ENCODE measurements around the gene ZNF668.
A peak's percentile ranks its signal among the peaks of the same experiment; 100 is the strongest.
"Not testable (repeated sequence)": the region's sequence is repeated elsewhere in the genome, so short reads cannot be mapped to it uniquely, and the experiment has no call there.

ZNF668 gene

GRCh38 chr16:31050280-31051030, 23.6 kb downstream of the ZNF668 start:
- DNase-seq = no peak

DNA sequence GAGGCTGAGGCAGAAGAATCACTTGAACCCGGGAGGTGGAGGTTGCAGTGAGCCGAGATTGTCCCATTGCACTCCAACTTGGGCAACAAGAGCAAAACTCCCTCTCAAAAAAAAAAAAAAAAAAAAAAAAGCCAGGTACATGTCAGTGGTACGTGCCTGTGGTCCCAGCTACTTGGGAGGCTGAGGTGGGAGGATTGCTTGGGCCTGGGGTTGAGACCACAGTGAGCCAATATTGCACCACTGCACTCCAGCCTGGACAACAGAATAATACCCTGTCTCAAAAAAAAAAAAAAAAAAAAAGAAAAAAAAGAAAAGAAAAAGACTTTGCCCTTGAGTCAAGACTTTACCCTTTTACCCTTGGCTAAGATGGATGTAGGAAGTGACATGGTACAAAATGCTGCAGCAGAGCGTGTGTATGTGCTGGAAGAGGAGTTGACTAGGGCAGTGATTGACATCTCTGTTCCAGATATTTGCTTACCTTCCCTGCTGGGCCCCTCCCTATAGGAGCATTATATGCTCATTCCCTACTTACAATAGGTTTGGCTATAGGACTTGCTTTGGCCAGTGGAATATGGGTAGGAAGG, 30.1 kb downstream of the ZNF668 start:
- no peak for DNase-seq

GRCh38 chr16:31043352-31043751, 30.7 kb downstream of the ZNF668 start:
- DNase-seq = no peak

DNA sequence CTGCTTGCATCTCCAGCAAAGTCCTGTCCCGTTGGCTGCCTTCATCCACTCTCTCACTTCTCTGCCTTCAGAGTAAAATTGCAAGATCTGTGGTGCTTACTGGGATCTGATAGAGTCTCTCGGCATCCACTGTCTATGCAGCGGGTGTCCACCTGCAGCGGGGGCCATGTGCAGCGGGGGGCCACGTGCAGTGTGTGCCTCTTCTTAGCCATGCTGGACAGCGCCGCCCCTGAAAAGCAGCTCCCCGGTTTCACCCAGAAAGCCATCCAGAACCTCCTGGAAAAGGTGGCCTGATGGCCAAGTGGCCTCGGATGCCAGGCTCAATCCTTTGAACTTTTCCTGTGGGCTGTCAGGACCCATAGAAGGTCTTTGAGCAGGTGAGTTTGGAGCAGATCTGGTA, 31.2 kb downstream of the ZNF668 start:
- DNase-seq = no peak

- no peak for DNase-seq
These were observed 35.0 kb downstream of the ZNF668 start for GRCh38 chr16:31038993-31039392.

DNA sequence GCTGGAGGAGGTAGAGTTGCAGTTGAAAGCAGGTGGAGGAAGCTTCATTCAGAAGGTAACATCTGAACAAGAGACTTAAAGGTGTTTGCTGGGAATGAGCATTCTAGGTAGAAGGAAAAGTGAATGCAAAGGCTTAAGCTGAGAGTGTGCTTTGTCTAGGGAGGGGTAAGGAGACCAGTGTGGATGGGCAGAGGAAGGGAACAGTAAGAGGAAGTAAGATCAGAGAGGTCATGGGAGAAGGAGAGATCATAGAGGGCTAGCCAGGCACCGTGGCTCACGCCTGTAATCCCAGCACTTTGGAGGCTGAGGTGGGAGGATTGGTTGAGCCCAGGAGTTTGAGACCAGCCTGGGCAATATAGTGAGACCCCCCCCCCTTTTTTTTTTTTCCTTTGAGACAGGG, 37.3 kb downstream of the ZNF668 start:
- no peak for DNase-seq

GRCh38 chr16:31033709-31034492, 40.1 kb downstream of the ZNF668 start:
- peak; percentile 42 for DNase-seq

DNA sequence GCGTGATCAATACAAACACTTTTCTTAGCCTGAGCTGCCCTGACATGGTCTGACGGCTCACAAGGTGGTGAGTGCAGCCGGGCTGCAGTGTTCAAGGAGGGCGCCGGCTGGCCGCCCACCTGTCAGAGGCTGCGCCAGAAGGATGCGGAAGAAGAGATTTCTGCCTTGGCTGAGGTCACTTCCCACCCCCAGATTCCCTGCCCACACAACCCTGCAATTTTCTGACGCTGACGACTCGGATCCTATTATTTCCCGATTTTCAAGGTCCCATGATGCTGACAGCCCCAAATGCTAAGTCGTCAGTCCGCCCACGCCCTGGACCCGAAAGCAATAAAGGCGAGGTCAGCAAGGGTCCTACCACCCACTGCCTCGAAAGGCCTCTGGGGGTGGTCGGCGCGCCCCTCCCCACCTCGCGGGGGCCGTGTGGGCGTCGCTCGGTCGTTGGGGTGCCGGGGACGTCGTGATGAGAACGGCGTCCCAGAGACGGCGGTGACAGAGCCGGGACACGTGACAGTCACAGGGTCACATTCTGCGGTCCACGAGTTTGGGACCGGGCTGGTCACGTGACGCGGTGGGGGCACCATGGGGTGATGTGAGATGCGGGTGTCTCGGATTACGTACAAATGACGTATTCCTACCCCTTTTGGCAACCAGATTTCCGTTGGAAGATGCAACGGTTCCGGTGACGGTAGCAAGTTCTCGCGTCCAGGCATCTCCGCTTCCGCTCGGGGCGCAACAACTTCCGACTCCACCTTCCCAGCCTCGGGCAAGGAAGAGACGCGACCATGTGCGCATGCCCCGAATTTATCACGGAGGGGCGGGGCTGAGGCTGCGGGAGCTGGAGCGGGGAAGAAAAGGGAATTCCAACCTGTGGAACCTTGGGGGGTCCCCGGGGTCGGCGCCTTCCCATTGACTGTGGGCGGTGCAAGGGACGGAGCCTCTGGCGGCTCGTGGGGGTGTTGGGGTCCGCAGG, 41.0 kb downstream of the ZNF668 start, which contains the start of gene STX4:
Gene STX4 (plus strand): TSS at position 823 of the 973 bp plus-strand sequence. CDS start 248 bp downstream, outside the sequence.
- DNase-seq = peak; percentile 67

DNA sequence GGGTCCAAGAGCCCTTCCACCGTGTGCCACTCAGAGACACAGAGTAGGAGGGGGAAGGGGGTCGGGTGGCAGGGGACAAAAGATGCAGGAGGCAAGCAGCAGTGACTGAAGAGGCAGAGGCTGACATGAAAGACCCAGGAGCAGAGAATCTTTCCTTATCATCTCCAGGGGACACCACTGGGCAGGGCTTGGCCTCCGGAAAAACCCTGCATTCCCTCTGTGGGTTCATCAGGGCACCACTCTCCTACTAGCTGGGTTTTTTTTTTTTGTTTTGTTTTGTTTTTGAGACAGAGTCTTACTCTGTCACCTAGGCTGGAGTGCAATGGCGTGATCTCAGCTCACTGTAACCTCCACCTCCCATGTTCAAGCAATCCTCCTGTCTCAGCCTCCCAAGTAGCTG, 42.8 kb downstream of the ZNF668 start:
- no peak for DNase-seq

GRCh38 chr16:31029272-31029671, 44.8 kb downstream of the ZNF668 start:
- DNase-seq = no peak

DNA sequence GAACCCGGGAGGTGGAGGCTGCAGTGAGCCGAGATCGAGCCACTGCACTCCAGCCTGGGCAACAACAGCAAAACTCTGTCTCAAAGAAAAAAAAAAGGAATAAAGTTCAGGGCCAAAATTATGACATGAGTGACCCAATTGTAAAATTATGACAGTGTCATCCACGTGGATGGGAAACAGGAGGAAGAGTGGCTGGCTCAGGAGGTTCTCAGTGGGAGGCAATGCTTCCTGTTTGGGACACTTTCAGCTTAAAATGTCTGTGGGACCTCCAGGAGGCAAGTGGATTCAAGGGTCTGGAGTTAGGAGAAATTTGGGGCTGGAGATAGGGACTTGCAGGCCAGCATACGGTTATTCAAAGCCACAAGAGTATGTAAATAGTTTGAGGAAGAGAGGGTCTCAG, 48.7 kb downstream of the ZNF668 start:
- DNase-seq = no peak

- DNase-seq = no peak
These were observed 50.3 kb downstream of the ZNF668 start for GRCh38 chr16:31023627-31024226.

DNA sequence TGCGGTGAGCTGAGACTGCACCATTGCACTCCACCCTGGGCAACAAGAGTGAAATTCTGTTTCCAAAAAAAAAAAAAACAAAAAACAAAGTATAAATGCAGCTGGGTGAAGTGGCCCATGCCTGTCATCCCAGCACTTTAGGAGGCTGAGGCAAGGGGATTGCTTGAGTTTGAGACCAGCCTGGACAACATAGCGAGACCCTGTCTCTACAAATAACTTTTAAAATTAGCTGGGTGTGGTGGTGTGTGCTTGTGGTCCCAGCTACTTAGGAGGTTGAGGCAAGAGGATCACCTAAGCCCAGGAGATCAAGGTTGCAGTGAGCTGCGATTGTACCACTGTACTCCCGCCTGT, 50.8 kb downstream of the ZNF668 start:
- no peak for DNase-seq

GRCh38 chr16:31022544-31023251, 51.3 kb downstream of the ZNF668 start:
- no peak for DNase-seq

DNA sequence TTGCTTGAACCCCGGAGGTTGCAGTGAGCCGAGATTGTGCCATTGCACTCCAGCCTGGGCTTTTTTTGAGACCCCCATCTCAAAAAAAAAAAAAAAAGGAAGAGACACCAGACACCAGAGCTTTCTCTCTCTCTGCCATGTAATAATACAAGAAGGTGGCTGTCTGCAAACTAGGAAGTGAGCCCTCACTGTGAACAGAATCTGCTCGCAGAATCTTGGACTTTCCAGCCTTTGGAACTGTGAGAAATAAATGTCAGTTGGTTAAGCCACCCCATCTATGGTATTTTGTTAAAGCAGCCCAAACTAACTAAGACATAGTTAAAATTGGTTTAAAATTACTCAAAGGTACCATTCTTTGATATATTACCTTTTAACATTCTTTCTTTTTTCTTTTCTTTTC, 53.5 kb downstream of the ZNF668 start:
- DNase-seq = no peak

DNA sequence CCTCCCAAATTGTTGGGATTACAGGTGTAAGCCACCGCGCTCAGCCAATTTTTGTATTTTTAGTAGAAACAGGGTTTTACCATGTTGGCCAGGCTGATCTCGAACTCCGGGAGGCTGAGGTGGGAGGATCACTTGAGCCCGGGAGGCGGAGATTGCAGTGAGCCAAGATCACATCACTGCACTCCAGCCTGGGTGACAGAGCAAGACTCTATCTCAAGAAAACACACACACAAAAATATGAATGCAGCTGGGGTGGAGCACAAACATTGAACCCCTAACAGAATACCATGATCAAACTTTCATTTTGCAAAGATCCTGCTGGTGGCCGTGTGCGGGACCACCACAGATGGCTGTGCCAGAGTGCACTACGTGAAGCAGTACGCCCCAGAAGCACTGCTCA, 56.3 kb downstream of the ZNF668 start:
- not testable (repeated sequence) for DNase-seq

DNA sequence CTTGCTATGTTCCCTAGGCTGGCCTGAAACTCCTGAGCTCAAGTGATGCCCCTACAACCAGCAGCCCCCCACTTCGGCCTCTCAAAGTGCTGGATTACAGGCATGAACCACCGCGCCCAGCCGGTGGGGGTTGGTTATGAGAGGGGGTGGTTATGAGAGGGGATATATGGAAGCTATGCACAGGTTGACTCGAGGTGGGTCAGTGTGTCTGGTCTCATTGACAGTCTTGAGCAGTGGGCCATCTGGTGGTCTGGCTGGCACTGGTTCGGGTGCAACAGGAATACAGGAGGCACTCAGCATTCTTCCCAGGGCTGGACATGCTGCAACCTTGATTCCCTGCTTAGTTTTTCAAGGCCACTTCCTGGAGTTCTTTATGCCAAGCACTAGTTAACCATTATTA, 58.0 kb downstream of the ZNF668 start:
- DNase-seq = no peak

- DNase-seq = not testable (repeated sequence)
These were observed 60.7 kb downstream of the ZNF668 start for GRCh38 chr16:31013292-31013691.

DNA sequence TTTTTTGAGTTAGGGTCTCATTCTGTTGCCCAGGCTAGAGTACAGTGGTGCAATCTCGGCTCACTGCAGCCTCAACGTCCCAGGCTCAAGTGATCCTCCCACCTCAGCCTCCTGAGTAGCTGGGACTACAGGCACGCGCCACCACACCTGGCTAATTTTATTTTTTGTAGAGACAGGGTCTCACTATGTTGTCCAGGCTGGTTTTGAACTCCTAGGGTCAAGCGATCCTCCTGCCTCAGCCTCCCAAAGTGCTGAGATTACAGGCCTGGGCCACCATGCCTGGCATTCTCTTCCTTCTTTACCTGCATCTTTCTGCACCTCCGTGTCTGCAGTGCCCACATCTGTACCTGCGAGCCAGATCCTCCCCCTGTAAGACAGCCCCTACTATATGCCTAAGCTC, 62.2 kb downstream of the ZNF668 start:
- DNase-seq = not testable (repeated sequence)
